WTC11 (cell line): ENCODE measurements around the gene COX7A2. TPM values are rescaled to one million over a fixed set of nuclear protein-coding genes. Genes with fewer than 3 reads are reported as not detected.

ENCODE experiments used
- AR ChIP-seq: fragments of 250-450 bp; sonication (Bioruptor Pico); IDR thresholded peaks from 2 replicates; pipeline ENCODE4 v1.9.0; 2021; ENCODE audit warnings: mild to moderate bottlenecking
- ATF3 ChIP-seq: sonication (generic); formaldehyde crosslinking; conservative IDR thresholded peaks from 2 replicates; pipeline ENCODE4 v1.8.1; 2022; ENCODE audit warnings: mild to moderate bottlenecking, missing genetic modification reagents
- CBFB ChIP-seq: sonication (generic); formaldehyde crosslinking; IDR thresholded peaks from 2 replicates; pipeline ENCODE4 v1.8.1; 2022; ENCODE audit warnings: mild to moderate bottlenecking, low read depth, missing genetic modification reagents
- CDX4 ChIP-seq: fragments of 250-450 bp; sonication (Bioruptor Pico); IDR thresholded peaks from 2 replicates; pipeline ENCODE4 v1.9.0; 2021; ENCODE audit warnings: moderate library complexity, mild to moderate bottlenecking, inconsistent platforms, borderline replicate concordance
- CREM ChIP-seq: sonication (generic); formaldehyde crosslinking; IDR thresholded peaks from 2 replicates; pipeline ENCODE4 v1.8.1; 2022; ENCODE audit warnings: mild to moderate bottlenecking, missing genetic modification reagents, moderate library complexity
- FOXJ3 ChIP-seq: sonication (generic); formaldehyde crosslinking; IDR thresholded peaks from 2 replicates; pipeline ENCODE4 v1.9.0; 2021; ENCODE audit warnings: missing genetic modification reagents, mild to moderate bottlenecking, borderline replicate concordance
- FOXK1 ChIP-seq: sonication (generic); formaldehyde crosslinking; IDR thresholded peaks from 2 replicates; pipeline ENCODE4 v1.8.0; 2022; ENCODE audit warnings: mild to moderate bottlenecking, moderate library complexity, missing genetic modification reagents
- FOXP1 ChIP-seq: sonication (generic); formaldehyde crosslinking; IDR thresholded peaks from 2 replicates; pipeline ENCODE4 v1.8.0; 2022; ENCODE audit warnings: missing genetic modification reagents, mild to moderate bottlenecking, moderate library complexity, borderline replicate concordance
- GABPB1 ChIP-seq: sonication (generic); formaldehyde crosslinking; IDR thresholded peaks from 2 replicates; pipeline ENCODE4 v1.8.1; 2023; ENCODE audit warnings: mild to moderate bottlenecking, missing genetic modification reagents
- HMGXB4 ChIP-seq: sonication (generic); formaldehyde crosslinking; IDR thresholded peaks from 2 replicates; pipeline ENCODE4 v1.8.1; 2023; ENCODE audit warnings: mild to moderate bottlenecking, moderate library complexity, missing genetic modification reagents
- IRF2 ChIP-seq: sonication (generic); formaldehyde crosslinking; IDR thresholded peaks from 2 replicates; pipeline ENCODE4 v1.8.0; 2022; ENCODE audit warnings: low read depth, missing genetic modification reagents, borderline replicate concordance
- JAZF1 ChIP-seq: fragments of 250-450 bp; sonication (Bioruptor Pico); IDR thresholded peaks from 2 replicates; pipeline ENCODE4 v1.9.0; 2021; ENCODE audit warnings: moderate library complexity, mild to moderate bottlenecking, inconsistent platforms
- JUN ChIP-seq: sonication (generic); formaldehyde crosslinking; IDR thresholded peaks from 2 replicates; pipeline ENCODE4 v1.8.0; 2023; ENCODE audit warnings: mild to moderate bottlenecking, missing genetic modification reagents
- MXD4 ChIP-seq: fragments of 250-450 bp; sonication (Bioruptor Pico); IDR thresholded peaks from 2 replicates; pipeline ENCODE4 v1.8.0; 2021; ENCODE audit warnings: mild to moderate bottlenecking, moderate library complexity, borderline replicate concordance
- MYBL2 ChIP-seq: sonication (generic); formaldehyde crosslinking; IDR thresholded peaks from 2 replicates; pipeline ENCODE4 v1.8.1; 2023; ENCODE audit warnings: mild to moderate bottlenecking, moderate library complexity, missing genetic modification reagents
- NFE2L1 ChIP-seq: sonication (generic); formaldehyde crosslinking; IDR thresholded peaks from 2 replicates; pipeline ENCODE4 v1.8.1; 2023; ENCODE audit warnings: missing genetic modification reagents
- NR3C1 ChIP-seq: sonication (generic); formaldehyde crosslinking; conservative IDR thresholded peaks from 2 replicates; pipeline ENCODE4 v1.8.1; 2023; ENCODE audit warnings: low read depth, mild to moderate bottlenecking, missing genetic modification reagents
- OVOL2 ChIP-seq: fragments of 250-450 bp; sonication (Bioruptor Pico); IDR thresholded peaks from 2 replicates; pipeline ENCODE4 v1.9.0; 2021; ENCODE audit warnings: mild to moderate bottlenecking, borderline replicate concordance
- PRRX2 ChIP-seq: fragments of 250-450 bp; sonication (Bioruptor Pico); IDR thresholded peaks from 2 replicates; pipeline ENCODE4 v1.8.0; 2021; ENCODE audit warnings: mild to moderate bottlenecking
- SOX15 ChIP-seq: fragments of 250-450 bp; sonication (Bioruptor Pico); IDR thresholded peaks from 2 replicates; pipeline ENCODE4 v1.9.0; 2021; ENCODE audit warnings: mild to moderate bottlenecking
- STAT6 ChIP-seq: sonication (generic); formaldehyde crosslinking; conservative IDR thresholded peaks from 2 replicates; pipeline ENCODE4 v1.8.1; 2023; ENCODE audit warnings: mild to moderate bottlenecking, low read depth, missing genetic modification reagents, moderate library complexity
- ZBTB21 ChIP-seq: sonication (generic); formaldehyde crosslinking; IDR thresholded peaks from 2 replicates; pipeline ENCODE4 v1.8.1; 2023; ENCODE audit warnings: mild to moderate bottlenecking, missing genetic modification reagents, borderline replicate concordance
- ZNF263 ChIP-seq: sonication (generic); formaldehyde crosslinking; IDR thresholded peaks from 2 replicates; pipeline ENCODE4 v1.8.1; 2022; ENCODE audit warnings: low read depth, mild to moderate bottlenecking, moderate library complexity, missing genetic modification reagents
- ZNF317 ChIP-seq: sonication (generic); formaldehyde crosslinking; IDR thresholded peaks from 2 replicates; pipeline ENCODE4 v1.8.1; 2023; ENCODE audit warnings: low read depth, mild to moderate bottlenecking, moderate library complexity, missing genetic modification reagents, borderline replicate concordance
- ZNF425 ChIP-seq: fragments of 250-450 bp; sonication (Bioruptor Pico); conservative IDR thresholded peaks from 2 replicates; pipeline ENCODE4 v1.9.0; 2021; ENCODE audit warnings: mild to moderate bottlenecking
- ZNF671 ChIP-seq: fragments of 250-450 bp; sonication (Bioruptor Pico); IDR thresholded peaks from 2 replicates; pipeline ENCODE4 v1.8.0; 2021; ENCODE audit warnings: mild to moderate bottlenecking
- ZSCAN18 ChIP-seq: fragments of 250-450 bp; sonication (Bioruptor Pico); IDR thresholded peaks from 2 replicates; pipeline ENCODE4 v2.1.2; 2022; ENCODE audit warnings: mild to moderate bottlenecking, moderate library complexity
- total RNA-seq: library from RNA; stranded (reverse); gene quantifications from 3 replicates; pipeline ENCODE4 v1.2.3, GENCODE V29; 2021

Gene COX7A2
- total RNA-seq, 1 experiment from 2014 or later, result 472 TPM

GRCh38 chr6:75284632-75285282 lies 41.2 kb upstream of the COX7A2 start, which contains the start of gene TMEM30A (continued):
- no peak for TF ChIP-seq ZNF425 (CRISPR knock-in tag)
- TF ChIP-seq NR3C1, result no peak
- peak; percentile 40; the same call in 1 of the 2 replicates for TF ChIP-seq GABPB1
- TF ChIP-seq ZNF671 (CRISPR knock-in tag), result no peak
- TF ChIP-seq ZNF317 (CRISPR knock-in tag), result no peak
- no peak; the same call in 1 of the 2 replicates for TF ChIP-seq FOXP1
- peak; percentile 66; the same call in 1 of the 2 replicates for TF ChIP-seq FOXK1 (CRISPR knock-in tag)
- TF ChIP-seq ZSCAN18 (CRISPR knock-in tag), result no peak
- peak; percentile 74; the same call in 1 of the 2 replicates for TF ChIP-seq HMGXB4
- no peak for TF ChIP-seq STAT6
- TF ChIP-seq CREM (CRISPR knock-in tag), result peak; percentile 71
- TF ChIP-seq JAZF1 (CRISPR knock-in tag), result no peak
- no peak for TF ChIP-seq ATF3 (CRISPR knock-in tag)
- TF ChIP-seq IRF2 (CRISPR knock-in tag), result no peak
- no peak for TF ChIP-seq AR
- no peak for TF ChIP-seq OVOL2 (CRISPR knock-in tag)
- TF ChIP-seq NFE2L1, result 0 out of 2 replicates have a peak, but pooled peaks have one; percentile 76
- no peak for TF ChIP-seq CDX4 (CRISPR knock-in tag)
- no peak for TF ChIP-seq JUN
- TF ChIP-seq ZNF263 (CRISPR knock-in tag), result peak; percentile 77
- TF ChIP-seq ZBTB21 (CRISPR knock-in tag), result no peak; the same call in 1 of the 2 replicates
- no peak for TF ChIP-seq PRRX2 (CRISPR knock-in tag)
- no peak for TF ChIP-seq FOXJ3 (CRISPR knock-in tag)
- TF ChIP-seq MYBL2, result no peak; the same call in 1 of the 2 replicates
- no peak for TF ChIP-seq CBFB (CRISPR knock-in tag)
- no peak for TF ChIP-seq MXD4 (CRISPR knock-in tag)
- TF ChIP-seq SOX15, result no peak
